GM18951 (cell line): ENCODE measurements around the gene TSPAN17.

Source experiments
- POLR2A ChIP-seq: IDR thresholded peaks from 4 replicates; pipeline ENCODE4 v1.6.1; 2011; ENCODE audit warnings: mild to moderate bottlenecking; ENCODE audit not compliant: insufficient read length, insufficient read depth; ENCODE audit errors: extremely low read depth
- in situ Hi-C: fragments of 300-500 bp; cut with MboI; formaldehyde crosslinking; loops from one replicate; pipeline ENCODE4 v1.12.0; 2022; ENCODE audit warnings: low sequenced_read_pairs, mixed read lengths, inconsistent platforms; ENCODE audit not compliant: unreplicated experiment

Gene TSPAN17

GRCh38 chr5:176676361-176676824 lies 29.1 kb downstream of the TSPAN17 start:
- TF ChIP-seq POLR2A: no peak
- in situ Hi-C loops: no loop called here

GRCh38 chr5:176677209-176677939 lies 30.1 kb downstream of the TSPAN17 start:
- in situ Hi-C loops: no loop called here

DNA sequence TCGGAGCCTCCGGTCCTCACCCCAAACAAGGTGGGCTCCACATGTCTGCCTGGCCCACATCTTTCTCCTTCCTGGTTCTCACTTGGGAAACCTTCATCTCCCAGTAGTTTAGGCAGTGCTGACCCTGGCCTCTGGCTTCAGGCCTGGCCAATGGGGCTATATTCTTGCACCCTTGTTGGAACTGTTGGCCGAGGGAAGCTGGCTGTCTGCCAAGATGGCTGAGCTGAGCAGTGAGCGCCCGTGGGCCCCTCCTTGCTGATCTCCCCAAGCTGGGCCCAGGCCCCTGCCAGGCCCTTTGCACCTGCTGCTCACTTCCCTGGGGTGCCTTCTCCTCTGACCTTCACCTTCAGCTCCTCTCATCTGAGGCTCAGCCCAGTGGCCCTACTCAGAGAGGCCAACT lies 31.3 kb downstream of the TSPAN17 start:
- in situ Hi-C loops: no loop called here
- TF ChIP-seq POLR2A: no peak

More at GRCh38 chr5:176677209-176677939, 30.1 kb downstream of the TSPAN17 start:
- no peak for TF ChIP-seq POLR2A

DNA sequence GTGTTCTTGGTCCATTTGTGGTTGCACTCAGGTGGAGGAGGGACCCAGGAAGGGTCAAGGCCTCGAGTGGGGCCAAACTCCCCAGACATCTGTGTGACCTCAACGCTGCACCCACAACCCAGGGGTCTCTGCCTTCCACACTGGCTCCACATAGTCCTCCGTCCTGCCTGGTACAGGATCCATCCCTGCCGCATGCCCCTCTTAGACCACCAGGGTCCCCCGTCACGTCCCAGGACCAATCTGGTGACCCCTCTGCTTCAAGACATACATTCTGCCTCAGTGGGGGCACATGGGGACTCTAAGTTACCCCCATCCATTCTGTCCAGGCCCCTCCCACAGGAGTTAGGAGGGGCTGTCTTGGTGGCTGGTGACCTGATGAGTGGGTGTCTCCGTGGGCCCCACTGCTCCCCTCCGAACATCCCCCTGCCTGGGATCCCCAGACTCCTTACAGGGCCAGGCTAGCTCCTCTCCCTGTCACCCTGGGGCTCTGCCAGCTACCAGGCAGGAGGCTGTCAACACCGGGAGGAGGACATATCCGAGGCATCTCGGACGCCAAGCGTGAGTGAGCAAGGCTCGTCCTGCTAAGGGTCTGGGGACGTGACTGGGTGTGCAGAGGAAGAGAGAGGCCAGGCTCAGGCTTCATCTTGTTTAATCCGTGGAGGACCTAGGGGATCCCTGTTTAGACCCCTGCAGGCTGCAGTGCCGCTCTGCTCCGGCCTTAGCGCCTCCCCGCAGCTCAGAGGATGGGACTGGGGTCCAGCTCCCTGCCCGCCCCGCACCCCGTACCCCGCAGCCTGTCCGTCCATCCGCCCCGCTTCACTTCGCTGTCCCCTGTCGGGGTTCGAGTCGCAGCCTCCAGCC lies 32.3 kb downstream of the TSPAN17 start:
- TF ChIP-seq POLR2A: no peak
- in situ Hi-C loops: no loop called here

DNA sequence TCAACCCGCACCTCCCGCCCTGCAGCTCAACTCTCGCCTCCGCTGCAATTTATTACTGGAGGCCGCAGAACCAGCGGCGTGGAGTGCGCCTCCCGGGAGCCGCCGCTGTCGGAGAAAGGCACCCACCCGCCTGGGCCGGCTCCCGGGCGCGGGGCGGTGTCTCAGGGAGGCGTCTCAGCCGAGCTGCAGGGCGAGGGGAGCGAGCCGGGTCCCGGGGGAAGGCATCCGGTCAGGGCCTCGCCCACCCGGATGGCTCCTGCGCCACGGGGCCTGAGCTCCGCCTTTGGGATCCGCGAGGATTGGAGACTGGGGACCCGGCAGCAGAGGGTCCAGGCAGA lies 32.9 kb downstream of the TSPAN17 start:
- in situ Hi-C loops: no loop called here
- TF ChIP-seq POLR2A: no peak

GRCh38 chr5:176682016-176682531 lies 34.8 kb downstream of the TSPAN17 start:
- TF ChIP-seq POLR2A: no peak
- in situ Hi-C loops: no loop called here

DNA sequence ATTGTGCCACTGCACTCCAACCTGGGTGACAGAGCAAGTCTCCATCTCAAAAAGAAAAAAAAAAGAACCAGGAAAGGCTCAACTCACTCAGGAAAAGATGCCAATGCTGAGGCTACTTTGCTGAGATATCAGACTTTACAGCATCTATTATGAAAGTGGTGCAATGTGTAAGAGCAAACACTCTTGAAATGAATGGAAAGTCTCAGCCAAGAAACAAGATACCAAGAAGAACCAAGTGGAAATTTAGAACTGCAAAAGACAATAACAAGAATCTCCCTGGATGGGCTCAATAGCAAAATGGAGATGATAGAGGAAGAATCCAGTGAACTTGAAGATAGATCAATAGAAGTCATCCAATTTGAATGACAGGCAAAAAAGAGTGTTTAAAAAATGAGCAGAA lies 37.7 kb downstream of the TSPAN17 start:
- TF ChIP-seq POLR2A: no peak
- in situ Hi-C loops: no loop called here

GRCh38 chr5:176687247-176687646 lies 40.0 kb downstream of the TSPAN17 start:
- in situ Hi-C loops: no loop called here
- TF ChIP-seq POLR2A: no peak

DNA sequence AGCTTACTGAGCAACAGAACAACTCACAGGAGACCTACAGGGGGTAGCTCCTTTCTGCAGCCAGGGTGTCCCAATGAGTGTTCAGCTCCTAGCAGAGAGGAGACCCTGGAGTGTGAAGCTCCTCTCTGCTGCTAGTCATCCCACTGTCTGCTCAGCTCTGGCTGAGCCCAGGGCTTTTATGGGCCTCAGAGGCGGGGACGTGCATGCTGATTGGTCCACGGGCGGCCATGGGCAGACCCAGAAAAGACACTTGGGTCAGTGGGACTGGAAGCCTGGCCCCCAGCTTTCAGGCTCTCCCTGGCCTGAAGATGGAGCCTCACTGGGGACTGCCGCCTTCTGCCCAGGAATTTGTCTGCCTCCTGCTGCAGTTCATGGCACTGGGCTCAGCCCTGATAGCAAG lies 40.6 kb downstream of the TSPAN17 start:
- in situ Hi-C loops: no loop called here
- no peak for TF ChIP-seq POLR2A

DNA sequence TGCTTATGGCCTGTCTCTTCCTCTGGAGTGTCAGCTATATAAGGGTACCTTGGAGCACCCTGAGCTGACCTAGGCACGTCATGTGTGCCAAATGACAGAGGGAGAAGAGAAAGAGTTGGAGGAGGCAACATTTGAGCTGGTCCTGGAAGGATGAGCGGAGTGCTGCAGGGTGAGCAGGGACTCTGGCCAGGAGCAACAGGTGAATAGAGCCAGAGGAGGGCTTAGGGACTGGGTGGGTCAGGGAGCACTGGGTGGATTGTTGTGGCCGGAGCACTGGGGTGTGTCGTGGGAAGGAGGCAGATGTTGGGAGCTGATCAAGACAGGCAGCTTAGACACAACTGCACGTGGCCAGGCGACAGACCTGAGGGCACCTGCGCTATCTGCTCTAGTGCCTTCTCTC lies 43.6 kb downstream of the TSPAN17 start:
- in situ Hi-C loops: no loop called here
- no peak for TF ChIP-seq POLR2A

GRCh38 chr5:176691524-176691923 lies 44.2 kb downstream of the TSPAN17 start:
- in situ Hi-C loops: no loop called here
- no peak for TF ChIP-seq POLR2A

GRCh38 chr5:176692326-176692725 lies 45.0 kb downstream of the TSPAN17 start:
- no peak for TF ChIP-seq POLR2A
- in situ Hi-C loops: no loop called here

DNA sequence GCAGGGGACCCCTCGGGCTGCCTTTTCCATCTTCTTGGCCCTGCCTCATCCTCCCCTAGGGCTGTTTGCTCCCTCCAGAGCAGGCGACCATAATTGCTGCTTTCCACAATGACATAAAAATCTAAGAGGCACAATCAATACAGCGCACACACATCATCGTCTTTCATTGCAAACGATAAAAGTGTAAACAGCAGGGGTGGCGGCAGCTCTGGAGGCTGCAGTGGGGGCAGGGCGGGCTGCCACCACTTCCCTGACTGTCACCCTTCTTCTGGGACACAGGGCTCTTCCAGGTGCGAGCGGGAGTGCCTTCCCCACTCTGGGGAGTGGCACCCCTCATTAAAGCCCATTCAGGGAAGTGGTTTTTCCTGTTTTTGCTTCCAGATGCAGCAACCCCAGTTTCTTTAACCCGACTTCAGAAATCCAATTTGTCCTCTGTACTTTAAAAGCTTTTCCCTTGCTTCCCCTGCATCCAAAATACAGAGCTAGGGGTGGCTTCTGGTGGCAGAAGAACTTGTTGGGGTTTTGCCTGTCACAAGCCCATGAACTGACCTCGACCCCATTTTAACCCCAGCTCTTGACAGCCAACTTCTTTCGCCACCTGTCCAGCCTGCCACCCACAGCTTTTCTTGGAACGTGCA lies 45.7 kb downstream of the TSPAN17 start:
- in situ Hi-C loops: no loop called here
- no peak for TF ChIP-seq POLR2A
